CD14-positive monocyte (primary cell): ENCODE data around the gene JARID2. TPM values are rescaled to one million over a fixed set of nuclear protein-coding genes. Genes with fewer than 3 reads are reported as not detected.

Experiments
- DNase-seq, 3 donors: peaks; one replicate each; pipeline ENCODE4 v3.0.0-alpha.2; 2011 to 2022
- H2AFZ ChIP-seq: 2 replicates; pipeline ENCODE4 v1.6.0; 2012; ENCODE audit warnings: mild to moderate bottlenecking, low read depth, low read length, inconsistent platforms; ENCODE audit not compliant: insufficient read depth, poor library complexity, severe bottlenecking
- H3K27ac ChIP-seq, 2 donors: 1 replicate in 1 of 2; 2 replicates in 1 of 2; pipeline ENCODE4 v1.5.1; 2012 to 2013; ENCODE audit warnings: low read length in 2 of 2, control low read depth in 1 of 2, inconsistent platforms in 1 of 2, low read depth in 1 of 2, mild to moderate bottlenecking in 1 of 2
- H3K27me3 ChIP-seq, 2 donors: one replicate each; pipeline versions ENCODE4 v1.6.0 to v1.6.1; 2011 to 2013; ENCODE audit warnings: low read length in 2 of 2; ENCODE audit not compliant: control insufficient read depth in 2 of 2, insufficient read depth in 2 of 2
- H3K36me3 ChIP-seq, 2 donors: replicated peaks in 1 of 2; 1 replicate in 1 of 2; 2 replicates in 1 of 2; pipeline versions ENCODE4 v1.5.1 to v1.6.1; 2012 to 2013; ENCODE audit warnings: low read length in 2 of 2, control low read depth in 1 of 2, inconsistent platforms in 1 of 2, mild to moderate bottlenecking in 1 of 2; ENCODE audit not compliant: insufficient read depth in 2 of 2, control insufficient read depth in 1 of 2
- H3K4me1 ChIP-seq, 2 donors: 1 replicate in 1 of 2; 2 replicates in 1 of 2; pipeline versions ENCODE4 v1.5.1 to v1.6.1; 2012 to 2013; ENCODE audit warnings: low read length in 2 of 2, control low read depth in 1 of 2, inconsistent platforms in 1 of 2, mild to moderate bottlenecking in 1 of 2, moderate library complexity in 1 of 2; ENCODE audit not compliant: insufficient read depth in 2 of 2, control insufficient read depth in 1 of 2
- H3K4me2 ChIP-seq: replicated peaks from 2 replicates; pipeline ENCODE3; 2012; ENCODE audit warnings: low read length, moderate library complexity, mild to moderate bottlenecking; ENCODE audit not compliant: poor library complexity, severe bottlenecking; ENCODE audit errors: extremely low read depth
- H3K4me3 ChIP-seq, 3 experiments: fragments of 200-600 bp in 1 of 3; sonication (generic) in 1 of 3; replicated peaks in 1 of 3; 1 replicate in 2 of 3; 2 replicates in 1 of 3; pipeline ENCODE4 v1.5.1; 2011 to 2013; ENCODE audit warnings: low read length in 3 of 3, mild to moderate bottlenecking in 3 of 3, control low read depth in 2 of 3, low read depth in 2 of 3, inconsistent platforms in 1 of 3, moderate library complexity in 1 of 3
- H3K79me2 ChIP-seq: 2 replicates; pipeline ENCODE4 v1.6.0; 2012; ENCODE audit warnings: mild to moderate bottlenecking, control low read depth, inconsistent platforms, low read length, moderate library complexity; ENCODE audit not compliant: insufficient read depth
- H3K9ac ChIP-seq: 2 replicates; pipeline ENCODE4 v1.6.0; 2017; ENCODE audit warnings: low read length, mild to moderate bottlenecking; ENCODE audit not compliant: insufficient read depth, poor library complexity, severe bottlenecking
- H3K9me3 ChIP-seq, 2 donors: replicated peaks in 1 of 2; 1 replicate in 1 of 2; 2 replicates in 1 of 2; pipeline versions ENCODE4 v1.5.1 to v1.6.1; 2012 to 2013; ENCODE audit warnings: low read length in 2 of 2, control low read depth in 1 of 2; ENCODE audit not compliant: control insufficient read depth in 1 of 2, insufficient read depth in 1 of 2
- H4K20me1 ChIP-seq: 2 replicates; pipeline ENCODE4 v1.6.0; 2012; ENCODE audit warnings: mild to moderate bottlenecking, low read length, control low read depth, moderate library complexity; ENCODE audit not compliant: insufficient read depth
- H3K27ac Mint-ChIP-seq, 7 donors: one replicate each; pipeline ENCODE4 v1.8.0; 2020; ENCODE audit warnings: mild to moderate bottlenecking in 7 of 7, mixed read lengths in 7 of 7, moderate library complexity in 6 of 7, inconsistent platforms in 2 of 7
- H3K27me3 Mint-ChIP-seq, 3 donors: one replicate each; pipeline ENCODE4 v1.8.0; 2021 to 2022; ENCODE audit warnings: low read depth in 3 of 3, mild to moderate bottlenecking in 3 of 3, mixed read lengths in 3 of 3, moderate library complexity in 3 of 3, inconsistent platforms in 1 of 3
- H3K36me3 Mint-ChIP-seq, 2 donors: one replicate each; pipeline ENCODE4 v1.8.0; 2020; ENCODE audit warnings: mixed read lengths in 2 of 2, inconsistent platforms in 1 of 2, mild to moderate bottlenecking in 1 of 2
- H3K4me1 Mint-ChIP-seq: one replicate; pipeline ENCODE4 v1.8.0; 2020; ENCODE audit warnings: mild to moderate bottlenecking, mixed read lengths
- H3K4me3 Mint-ChIP-seq, 2 donors: one replicate each; pipeline ENCODE4 v1.8.0; 2020; ENCODE audit warnings: mild to moderate bottlenecking in 2 of 2, mixed read lengths in 2 of 2, moderate library complexity in 1 of 2
- H3K9me3 Mint-ChIP-seq, 7 donors: one replicate each; pipeline ENCODE4 v1.8.0; 2020 to 2022; ENCODE audit warnings: mixed read lengths in 7 of 7, mild to moderate bottlenecking in 6 of 7, moderate library complexity in 6 of 7, inconsistent platforms in 2 of 7
- WGBS: methylation state at CpG from one replicate; pipeline ENCODE4 v1.1.5; 2013; ENCODE audit warnings: missing lambda C conversion rate; ENCODE audit not compliant: insufficient coverage; 5-methylcytosine and 5-hydroxymethylcytosine counted together
- intact Hi-C, 2 donors: fragments of 100-400 bp; cut with micrococcal nuclease; formaldehyde crosslinking; loops; one replicate each; pipeline versions ENCODE4 v1.15.0 to v1.15.1; 2023
- polyA plus RNA-seq, 3 donors: library from polyadenylated mRNA; depleted of rRNA in 1 of 3; unstranded in 2 of 3; stranded (reverse) in 1 of 3; fragments of 300-500 nt in 2 of 3; fragments of >200 nt in 1 of 3; fragmentation: Illumina TruSeq in 2 of 3; gene quantifications; 1 replicate in 2 of 3; 2 replicates in 1 of 3; pipeline ENCODE4 v1.2.3, GENCODE V29; 2012 to 2021
- TF ChIP-seq, protein P1 (sequence below): fragments of 200-600 bp; IDR thresholded peaks from one replicate; pipeline ENCODE4 v1.8.0; 2022; ENCODE audit warnings: antibody characterized with exemption, mild to moderate bottlenecking

Gene JARID2
- polyA plus RNA-seq, 3 donors: 6.8 to 17.5 (median 12.5) TPM

DNA sequence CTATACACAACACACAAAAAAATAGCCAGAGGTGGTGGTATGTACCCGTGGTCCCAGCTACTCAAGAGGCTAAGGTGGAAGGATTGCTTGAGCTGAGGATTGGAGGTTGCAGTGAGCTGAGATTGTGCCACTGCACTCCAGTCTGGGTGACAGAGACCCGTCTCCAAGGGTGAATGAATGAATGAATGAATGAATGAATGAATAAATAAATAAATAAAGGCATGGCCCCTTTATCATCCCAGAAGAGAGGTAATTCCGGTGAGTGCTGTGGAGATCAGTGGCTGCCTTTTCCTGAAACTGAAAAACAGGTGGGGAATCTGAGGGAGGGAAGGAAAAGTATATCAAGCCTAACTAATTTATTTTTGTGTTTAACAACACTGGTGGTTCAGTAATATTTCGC lies 90.0 kb downstream of the JARID2 start:
- Mint-ChIP-seq H3K27ac (peak overlapping the region in 3 of 7 donors; percentile 6 to 71 (median 43)), H3K9me3 (peaks cover 0 to 2% (median 0%) of the 10 kb centered on the region in 7 donors), H3K4me3 (peak overlapping the region in 1 of 2 donors; percentile 4), H3K36me3 (peaks cover 8 to 20% of the 10 kb centered on the region in 2 donors), H3K27me3 (peaks cover 0 to 2% (median 0%) of the 10 kb centered on the region in 3 donors), H3K4me1 (peaks cover 86% of the 10 kb centered on the region)
- TF ChIP-seq, protein P1, sequence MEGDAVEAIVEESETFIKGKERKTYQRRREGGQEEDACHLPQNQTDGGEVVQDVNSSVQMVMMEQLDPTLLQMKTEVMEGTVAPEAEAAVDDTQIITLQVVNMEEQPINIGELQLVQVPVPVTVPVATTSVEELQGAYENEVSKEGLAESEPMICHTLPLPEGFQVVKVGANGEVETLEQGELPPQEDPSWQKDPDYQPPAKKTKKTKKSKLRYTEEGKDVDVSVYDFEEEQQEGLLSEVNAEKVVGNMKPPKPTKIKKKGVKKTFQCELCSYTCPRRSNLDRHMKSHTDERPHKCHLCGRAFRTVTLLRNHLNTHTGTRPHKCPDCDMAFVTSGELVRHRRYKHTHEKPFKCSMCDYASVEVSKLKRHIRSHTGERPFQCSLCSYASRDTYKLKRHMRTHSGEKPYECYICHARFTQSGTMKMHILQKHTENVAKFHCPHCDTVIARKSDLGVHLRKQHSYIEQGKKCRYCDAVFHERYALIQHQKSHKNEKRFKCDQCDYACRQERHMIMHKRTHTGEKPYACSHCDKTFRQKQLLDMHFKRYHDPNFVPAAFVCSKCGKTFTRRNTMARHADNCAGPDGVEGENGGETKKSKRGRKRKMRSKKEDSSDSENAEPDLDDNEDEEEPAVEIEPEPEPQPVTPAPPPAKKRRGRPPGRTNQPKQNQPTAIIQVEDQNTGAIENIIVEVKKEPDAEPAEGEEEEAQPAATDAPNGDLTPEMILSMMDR: no peak
- Histone ChIP-seq H3K27me3 (no peaks in the 10 kb centered on the region), H3K36me3 (no peaks in the 10 kb centered on the region), H3K79me2 (peaks cover 100% of the 10 kb centered on the region), H3K9me3 (no peaks in the 10 kb centered on the region), H3K4me2 (no peak overlapping the region), H2AFZ (no peak overlapping the region), H3K9ac (no peak overlapping the region), H3K27ac (no peak overlapping the region), H3K4me1 (peaks cover 70 to 76% of the 10 kb centered on the region in 2 donors), H3K4me3 (no peak overlapping the region), H4K20me1 (peaks cover 100% of the 10 kb centered on the region)
- no CpG with 5 or more reads among the region's 4 CpGs for WGBS
- DNase-seq: no peak
- intact Hi-C loops: no loop called here

DNA sequence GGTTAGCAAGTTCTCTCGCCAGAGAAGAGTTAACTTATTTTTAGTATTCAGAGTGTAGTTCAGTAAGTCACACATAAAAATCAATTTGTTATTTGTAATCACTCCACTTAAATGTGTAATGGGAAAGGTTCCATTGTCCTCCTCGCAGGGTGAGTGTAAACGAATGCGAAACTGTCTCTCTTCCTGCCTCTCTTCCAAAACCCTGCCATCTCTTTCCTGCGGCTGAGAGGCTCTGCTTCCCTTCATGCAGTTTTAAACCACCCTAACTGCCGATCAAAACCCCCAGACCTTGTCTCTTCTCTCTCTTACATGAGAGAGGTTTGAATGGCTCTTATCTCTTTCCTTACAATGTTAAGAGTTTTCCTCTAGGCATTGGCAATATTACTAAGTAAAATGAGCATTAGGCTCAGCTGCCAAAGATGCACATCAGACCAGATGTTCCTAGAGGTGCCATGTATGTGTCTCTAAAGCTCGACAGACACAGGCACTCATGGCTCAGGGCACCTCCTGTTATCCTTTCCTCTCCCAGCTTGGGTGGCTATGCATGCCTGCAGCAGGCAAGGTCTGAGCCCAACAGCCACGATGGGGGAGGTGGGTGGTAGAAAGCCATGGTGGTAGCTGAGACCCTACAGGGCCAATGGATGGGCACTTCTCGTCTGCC lies 91.2 kb downstream of the JARID2 start:
- Histone ChIP-seq H3K4me3 (peak overlapping the region in 1 of 3 experiments; percentile 26), H3K27me3 (no peaks in the 10 kb centered on the region), H3K36me3 (no peaks in the 10 kb centered on the region), H3K9ac (no peak overlapping the region), H3K9me3 (no peaks in the 10 kb centered on the region), H3K4me2 (peak overlapping the region; percentile 40), H3K79me2 (peaks cover 100% of the 10 kb centered on the region), H3K27ac (peak overlapping the region; percentile 13 to 62), H3K4me1 (peaks cover 72 to 76% of the 10 kb centered on the region in 2 donors), H4K20me1 (peaks cover 100% of the 10 kb centered on the region), H2AFZ (no peak overlapping the region)
- peak overlapping the region in 1 of 2 donors; percentile 33 for H3K4me3 Mint-ChIP-seq
- H3K27ac Mint-ChIP-seq: peak overlapping the region in 6 of 7 donors; percentile 59 to 90 (median 80)
- H3K36me3 Mint-ChIP-seq: peaks cover 10 to 23% of the 10 kb centered on the region in 2 donors
- intact Hi-C loops: no loop called here
- no peak for DNase-seq
- H3K4me1 Mint-ChIP-seq: peaks cover 87% of the 10 kb centered on the region
- WGBS: 0% methylated on average over 1 of the region's 9 CpGs
- peaks cover 0 to 2% (median 0%) of the 10 kb centered on the region in 3 donors for H3K27me3 Mint-ChIP-seq
- TF ChIP-seq, protein P1: no peak
- H3K9me3 Mint-ChIP-seq: peaks cover 0 to 2% (median 0%) of the 10 kb centered on the region in 7 donors
